DMS114 treated with DMSO at 0.1 percent for 48 hours (cell line): ENCODE data around the gene RPE.

Source experiments
- DNase-seq: peaks from one replicate; lab custom pipeline; 2025; ENCODE audit not compliant: unreplicated experiment; lab: John Stamatoyannopoulos, UW

Gene RPE

DNA sequence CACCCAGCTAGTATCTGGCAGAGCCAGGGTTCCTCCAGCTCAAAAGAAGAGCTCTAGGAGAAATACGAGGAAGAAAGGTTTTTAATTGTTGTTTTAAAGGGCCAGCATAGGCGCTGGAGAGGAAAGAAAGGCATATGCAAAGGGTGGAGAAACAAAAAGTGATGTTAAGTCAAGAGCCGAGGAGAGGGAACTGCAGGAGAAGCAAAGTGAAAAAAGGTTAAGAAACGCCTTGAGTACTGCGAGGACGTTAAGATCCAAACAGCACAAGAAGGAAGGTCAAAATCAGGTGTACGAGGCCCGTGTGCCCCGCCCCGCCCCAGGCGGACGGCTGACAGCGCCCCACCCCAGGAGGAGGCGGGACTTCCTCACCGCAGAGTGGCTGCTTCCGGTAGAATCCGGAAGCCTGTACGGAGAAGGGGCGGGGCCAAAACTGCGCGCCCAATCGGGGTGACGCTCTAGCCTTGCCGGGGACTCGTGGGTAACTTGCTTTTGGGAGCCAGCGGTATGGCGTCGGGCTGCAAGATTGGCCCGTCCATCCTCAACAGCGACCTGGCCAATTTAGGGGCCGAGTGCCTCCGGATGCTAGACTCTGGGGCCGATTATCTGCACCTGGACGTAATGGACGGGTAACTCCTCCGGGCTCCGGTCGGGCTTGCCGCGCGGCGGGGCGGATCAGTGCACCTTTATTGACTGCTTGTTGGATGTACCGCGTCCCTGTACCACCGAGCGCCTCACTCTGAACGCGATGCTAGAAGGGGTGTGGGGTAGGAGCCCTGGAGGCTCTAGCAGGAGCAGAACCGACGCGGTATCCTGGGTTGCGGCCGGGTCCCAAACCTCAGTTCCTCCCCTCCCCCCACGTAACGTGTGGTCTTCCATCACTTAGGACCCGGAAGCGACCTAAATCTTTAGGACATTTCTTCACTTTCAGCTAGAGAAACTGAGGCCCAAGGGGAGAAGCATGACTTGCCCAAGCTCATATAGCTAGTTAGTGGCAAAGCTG is at the start of gene RPE:
RPE (plus strand) TSS at position 481 of the 1,000 bp plus-strand sequence; CDS start at position 505, 24 bp downstream.
- DNase-seq: peak; percentile 90

DNA sequence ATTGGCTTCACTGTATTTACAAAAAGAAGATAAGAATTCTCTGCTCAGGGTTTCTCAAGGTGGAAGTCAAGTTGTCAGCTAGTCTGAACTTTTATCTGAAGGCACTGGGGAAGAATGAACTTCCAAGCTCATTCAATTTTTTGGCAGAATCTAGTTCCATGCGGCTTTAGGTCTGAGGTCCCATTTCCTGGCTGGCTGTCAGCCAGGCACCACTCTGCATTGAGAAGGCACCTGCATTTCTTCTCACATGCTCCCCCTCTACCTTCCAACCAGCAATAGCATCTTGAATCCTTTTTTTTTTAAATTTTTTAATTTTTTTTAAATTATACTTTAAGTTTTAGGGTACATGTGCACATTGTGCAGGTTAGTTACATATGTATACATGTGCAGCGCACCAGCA is 46.2 kb upstream of the RPE start:
- DNase-seq: no peak

DNA sequence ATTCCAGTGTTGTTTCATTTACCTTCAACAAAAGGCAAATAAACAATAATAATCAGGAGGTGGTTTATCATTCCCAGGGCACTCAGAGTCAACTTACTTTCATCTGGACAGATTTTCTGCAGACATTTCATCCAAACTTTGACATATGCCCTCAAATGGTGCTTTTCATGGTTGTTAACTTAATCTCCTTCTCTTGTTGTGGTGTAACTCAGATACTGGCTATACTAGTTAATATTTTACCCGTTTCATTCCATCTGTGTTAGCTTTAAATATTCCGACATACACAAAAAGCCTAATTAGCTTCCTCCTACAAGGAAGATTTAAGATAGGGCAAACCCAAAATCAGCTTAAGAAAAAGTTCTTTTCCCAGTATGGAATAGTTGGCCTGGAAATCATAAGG is 44.4 kb upstream of the RPE start:
- DNase-seq: no peak

DNA sequence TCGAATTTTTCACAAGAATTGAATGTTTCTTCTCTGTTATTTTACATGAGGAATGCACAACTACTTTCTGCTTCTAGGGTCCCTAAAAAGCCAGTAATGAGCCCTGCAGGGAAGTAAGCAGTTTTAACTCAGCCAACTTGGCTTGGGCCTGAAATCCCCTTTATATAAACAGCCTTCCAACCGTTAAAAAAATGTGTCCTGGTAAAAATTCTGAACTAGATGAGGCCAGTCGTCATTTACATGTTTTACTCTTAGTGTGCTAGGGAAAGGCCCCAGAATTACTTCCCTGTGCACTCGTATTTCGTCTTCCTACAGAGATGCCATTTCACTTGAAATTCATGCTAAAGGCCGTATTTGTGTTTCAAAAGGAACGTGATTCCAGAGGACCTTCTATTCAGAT is 42.4 kb upstream of the RPE start:
- no peak for DNase-seq

DNA sequence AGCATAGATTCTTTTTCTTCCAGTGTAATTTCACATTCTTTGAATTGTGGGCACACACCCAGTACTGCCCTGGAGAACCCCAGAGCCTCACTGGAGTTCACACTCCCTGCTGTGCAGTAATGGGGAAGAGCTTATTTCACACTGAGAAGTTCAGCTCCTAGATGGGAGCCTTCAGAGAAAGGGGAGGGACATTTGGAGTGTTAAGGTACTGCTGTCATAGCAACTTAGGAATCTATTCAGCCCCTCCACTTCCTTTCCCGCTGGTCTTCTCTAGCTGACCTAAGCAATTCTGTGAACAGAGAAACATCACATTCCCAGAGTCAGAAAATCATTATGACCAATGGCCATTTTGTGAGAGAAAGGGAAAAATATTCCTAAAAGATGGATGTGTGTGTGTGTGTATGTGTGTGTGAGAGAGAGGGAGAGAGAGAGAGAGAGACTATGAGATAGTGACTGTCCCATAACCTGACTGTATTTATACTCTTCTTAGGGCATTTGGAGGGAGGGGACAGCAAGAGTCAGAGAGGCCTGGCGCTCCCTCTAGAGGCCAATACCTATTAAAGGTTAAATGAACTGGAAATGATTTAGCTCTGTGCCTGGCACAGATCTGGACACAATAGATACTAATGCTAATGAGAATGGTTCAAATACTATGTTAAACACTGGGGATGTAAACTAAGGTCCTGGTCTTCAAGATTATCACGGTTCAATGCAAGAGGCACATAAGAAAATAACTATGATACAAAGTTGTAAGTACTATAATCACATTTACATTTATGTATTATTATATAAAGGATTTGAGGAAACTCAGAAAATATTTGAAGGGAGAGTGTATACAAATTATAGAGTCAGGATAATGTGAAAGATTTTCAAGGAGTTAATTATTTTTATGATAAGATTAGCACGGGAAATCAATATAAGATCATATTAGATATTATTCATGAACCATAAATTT is 41.5 kb upstream of the RPE start:
- peak; percentile 23 for DNase-seq

DNA sequence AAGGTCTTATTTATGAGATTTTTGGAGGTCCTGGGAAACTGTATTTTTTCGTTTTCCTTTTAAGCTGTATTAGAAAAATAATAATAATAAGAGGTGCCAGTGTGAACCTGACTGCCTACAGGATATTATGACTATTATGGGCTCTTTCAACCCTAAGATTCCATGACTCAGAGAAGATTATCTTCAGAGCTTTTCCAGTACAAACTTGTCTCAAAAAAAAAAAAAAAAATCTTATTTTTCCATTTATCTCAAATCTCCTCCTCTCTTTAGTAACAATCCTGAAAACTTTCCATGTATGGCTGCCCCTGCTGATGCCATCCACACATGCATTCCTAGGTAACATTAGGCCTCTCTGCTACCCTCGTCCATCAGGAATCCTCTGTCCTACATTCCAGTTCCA is 36.7 kb upstream of the RPE start:
- DNase-seq: no peak

DNA sequence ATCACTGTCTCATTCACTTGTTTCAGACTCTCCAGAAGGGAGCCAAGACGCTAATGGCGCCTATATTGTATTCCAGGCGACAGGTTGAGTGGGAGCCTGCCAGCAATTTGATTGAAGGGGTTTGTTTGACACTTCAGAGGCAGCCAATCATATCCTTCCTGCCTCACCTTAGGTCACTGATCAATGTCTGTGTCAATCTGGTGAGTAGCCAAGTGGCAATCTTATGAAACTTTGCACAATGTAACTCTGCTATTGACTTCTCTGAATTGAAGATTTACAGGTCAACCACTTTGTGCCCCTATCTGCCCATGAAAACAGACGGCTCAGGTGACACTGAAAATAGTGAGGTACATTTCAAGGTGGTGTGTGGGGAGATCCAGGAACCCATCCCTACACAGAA is 32.7 kb upstream of the RPE start:
- no peak for DNase-seq

DNA sequence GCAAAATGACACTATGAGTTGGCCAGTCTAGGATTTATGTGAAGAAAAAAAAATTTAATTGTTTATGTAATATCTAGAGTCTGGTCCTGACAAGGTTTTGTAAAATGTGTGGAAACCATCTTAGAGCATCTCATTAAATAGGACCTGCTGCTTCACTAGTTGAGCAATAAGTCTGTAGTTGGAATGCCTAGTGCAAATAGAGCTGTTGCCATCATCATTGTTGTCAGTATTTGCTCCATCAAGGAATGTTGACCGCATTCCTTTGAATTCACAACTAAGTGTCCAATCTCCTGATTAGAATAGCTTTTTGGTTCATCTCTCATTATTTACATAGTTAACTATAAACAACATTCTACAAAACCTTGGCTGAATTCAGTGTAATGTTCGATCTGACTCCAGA is 32.2 kb upstream of the RPE start:
- DNase-seq: no peak

DNA sequence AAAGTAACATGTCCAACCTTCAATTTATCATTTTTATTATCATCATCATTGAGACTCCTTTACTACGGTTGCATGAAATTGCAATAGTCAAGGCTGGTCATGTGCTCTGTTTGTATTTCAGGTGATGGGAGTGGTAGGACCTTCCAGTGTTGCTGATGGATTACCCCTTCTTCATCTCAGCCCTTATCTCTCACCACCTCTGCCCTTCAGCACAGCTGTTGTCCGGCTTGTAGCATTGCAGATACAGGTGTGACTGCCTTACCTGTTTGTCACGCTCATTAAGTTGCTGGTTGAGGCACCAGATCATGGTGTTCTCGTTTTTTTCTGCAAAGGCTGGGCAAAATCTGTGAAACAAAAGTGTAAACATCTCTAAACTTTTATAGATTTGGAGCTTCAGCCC is 31.7 kb upstream of the RPE start:
- no peak for DNase-seq

DNA sequence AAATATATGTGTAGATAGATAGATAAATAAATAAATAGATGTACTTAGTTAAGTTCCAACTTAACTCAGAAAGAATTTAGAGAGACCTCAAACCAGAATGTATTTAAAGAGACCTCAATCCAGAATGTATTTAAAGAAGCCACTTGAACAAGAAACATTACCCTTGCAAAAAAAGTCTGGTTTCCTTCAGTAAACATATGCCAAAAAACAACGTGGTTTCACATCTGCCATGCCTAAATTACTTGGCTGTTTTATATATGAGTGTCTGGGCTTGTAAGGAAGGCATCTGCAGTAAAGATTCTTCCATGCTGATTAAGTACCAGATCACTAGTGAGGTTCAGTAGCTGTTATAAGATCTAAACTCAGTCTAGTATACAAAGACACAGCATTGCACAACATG is 29.1 kb upstream of the RPE start:
- no peak for DNase-seq

DNA sequence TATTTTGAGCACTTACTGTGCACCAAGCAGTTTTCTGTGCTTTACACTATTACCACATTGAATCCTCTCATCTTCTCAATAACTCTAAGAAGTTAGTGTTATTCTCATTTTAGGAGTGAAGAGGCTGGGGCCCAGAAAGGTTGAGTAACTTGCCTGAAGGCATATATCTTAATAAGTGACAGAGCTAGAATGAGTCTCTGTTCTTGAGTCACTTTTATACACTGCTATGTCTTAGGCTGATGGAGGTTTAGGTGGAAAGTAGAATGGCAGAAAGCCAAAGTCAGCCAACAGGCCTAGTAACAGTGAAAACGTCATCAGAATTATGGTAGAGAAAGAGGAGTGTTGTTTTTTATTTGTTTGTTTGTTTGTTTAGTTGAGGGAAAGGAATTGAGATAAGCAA is 27.9 kb upstream of the RPE start:
- DNase-seq: no peak

DNA sequence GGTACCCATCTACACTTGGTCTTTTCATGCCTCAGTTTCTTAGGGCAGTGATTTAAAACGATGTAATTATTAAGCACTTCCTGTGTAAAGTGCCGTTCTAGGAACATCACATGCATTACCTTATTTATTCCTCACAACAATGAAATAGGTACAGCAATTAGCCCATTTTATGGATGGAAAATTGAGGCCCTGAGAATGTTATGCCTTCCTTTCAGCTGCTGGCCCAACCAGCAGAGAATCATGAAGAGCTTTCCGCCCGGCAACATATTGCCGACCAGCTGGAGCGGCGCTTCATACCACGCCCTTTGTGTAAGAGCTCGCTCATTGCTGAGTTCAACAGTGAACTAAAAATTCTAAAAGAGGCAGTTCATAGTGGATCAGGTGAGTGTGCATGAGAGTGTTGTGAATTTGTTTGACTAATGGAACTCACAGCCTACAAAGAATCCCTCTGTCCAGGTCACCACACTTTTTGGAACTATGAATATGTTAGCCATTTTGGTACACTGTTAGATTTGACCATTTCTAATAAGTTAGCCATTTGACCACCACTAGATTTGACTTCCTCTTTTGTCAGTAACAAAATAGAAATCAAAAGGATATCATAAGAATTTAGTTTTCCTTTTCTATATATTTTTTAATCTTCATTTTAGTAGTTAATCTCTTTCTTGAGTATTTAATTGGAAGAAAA is 25.6 kb upstream of the RPE start:
- DNase-seq: no peak

DNA sequence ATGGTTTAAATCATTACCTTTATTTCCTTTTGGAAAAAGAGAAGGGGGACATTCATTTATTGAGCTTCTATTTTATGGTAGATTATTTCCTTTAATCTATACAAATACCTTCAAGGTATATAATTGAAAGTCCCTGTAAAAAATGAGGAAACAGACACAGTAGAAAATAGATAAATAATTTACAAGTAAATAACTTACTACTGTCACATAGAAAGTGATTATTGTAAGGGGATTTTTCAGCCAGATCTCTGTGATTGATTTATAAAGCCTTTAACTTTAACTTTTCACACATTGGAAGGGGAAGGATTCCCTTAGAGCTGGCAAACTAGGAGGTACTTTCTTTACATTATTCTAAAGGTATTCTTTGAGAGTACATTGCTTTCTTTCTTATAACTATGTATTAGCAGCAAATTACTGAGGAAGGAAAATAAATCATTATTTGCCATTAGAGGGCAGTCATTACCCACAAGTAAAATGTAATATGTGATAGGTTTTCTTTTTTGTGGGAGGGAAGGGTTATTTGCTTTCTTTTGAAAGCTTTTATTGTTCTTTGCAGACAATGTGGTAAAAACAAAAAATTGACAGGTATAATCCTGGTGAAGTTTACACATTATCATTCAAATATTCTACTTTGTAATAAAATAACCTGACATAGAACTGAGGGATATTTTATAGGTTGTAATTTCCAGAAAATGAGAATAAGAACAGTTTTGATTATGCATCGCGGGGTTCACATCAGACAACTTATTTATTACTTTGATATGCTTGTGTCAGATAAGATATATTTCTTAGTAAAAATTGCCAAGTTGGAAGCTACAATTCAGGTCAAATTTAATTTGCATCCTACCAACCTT is 24.8 kb upstream of the RPE start:
- DNase-seq: peak; percentile 32

DNA sequence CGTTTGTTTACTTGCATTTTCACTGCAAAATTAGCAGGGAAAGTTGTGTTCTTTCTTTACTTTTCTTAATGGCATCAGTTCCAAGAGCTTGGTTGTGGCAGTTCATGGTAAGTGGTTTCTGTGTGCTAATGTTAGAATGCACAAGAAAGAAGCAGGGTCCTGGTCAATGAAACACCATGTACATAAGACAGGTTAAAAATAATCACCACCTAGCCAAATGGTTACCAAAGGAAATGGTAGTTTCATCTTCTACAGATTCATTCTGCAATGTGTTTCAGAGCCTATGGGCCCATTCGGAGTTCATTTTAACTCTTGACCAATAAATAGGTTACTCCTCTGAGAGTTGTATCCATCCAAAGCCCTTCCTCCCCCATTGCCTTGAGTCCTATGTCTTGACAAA is 18.1 kb upstream of the RPE start:
- no peak for DNase-seq

DNA sequence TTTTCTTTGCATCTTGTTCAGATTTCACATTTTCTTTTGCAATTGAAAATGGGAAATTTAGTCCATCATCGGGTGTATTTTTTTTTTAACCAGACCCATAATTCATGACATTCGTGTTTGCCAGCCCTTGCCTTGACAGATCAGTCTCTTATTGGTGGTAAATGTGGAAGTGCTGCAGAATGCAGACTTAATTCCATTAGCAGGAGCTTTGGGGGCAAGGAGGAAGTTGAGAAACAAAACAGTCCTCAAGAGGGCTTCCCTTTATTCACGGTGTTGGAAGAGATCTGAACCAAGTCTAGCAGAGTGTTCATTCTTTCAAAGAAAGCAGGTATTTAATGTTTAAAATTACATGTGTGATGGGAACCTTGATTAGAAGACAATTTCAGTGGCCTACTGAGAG is 16.6 kb upstream of the RPE start:
- no peak for DNase-seq

DNA sequence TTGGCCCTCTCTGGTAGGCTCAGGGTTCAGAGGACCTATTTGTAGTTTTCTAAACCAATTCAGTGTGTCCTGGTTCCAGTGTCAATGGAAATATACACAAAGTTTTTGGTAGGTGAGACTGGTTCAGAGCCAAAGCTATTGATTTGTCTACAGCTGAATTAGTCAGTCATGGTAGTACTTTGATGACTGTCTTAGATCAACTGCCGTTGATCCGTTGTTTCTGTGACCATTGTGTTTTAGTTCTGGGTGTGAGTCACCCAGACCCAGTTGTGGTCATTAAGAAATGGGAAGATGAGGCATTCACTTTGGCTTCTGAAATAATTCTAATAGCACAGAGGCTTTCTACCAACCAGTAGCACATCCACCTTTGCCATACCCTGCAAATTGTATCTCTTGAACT is 16.0 kb upstream of the RPE start:
- no peak for DNase-seq

DNA sequence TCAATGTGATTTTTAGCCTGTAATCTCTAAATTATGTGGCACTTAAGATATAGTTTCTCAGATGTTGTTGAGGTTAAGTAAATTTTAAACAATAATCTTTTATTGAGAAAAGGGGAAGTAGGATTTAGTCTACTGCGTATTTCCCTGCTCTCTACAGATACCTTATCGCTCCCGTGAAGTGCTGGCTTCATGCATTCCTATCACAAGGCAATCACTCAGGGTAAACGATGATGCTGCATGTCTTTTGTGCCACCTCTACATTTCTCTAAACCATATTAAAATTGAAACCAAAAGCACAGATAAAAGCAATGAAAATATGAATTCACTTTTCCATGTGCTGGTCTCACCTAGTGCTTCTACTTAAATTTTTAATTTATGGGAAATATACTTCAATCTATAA is 14.4 kb upstream of the RPE start:
- DNase-seq: no peak

DNA sequence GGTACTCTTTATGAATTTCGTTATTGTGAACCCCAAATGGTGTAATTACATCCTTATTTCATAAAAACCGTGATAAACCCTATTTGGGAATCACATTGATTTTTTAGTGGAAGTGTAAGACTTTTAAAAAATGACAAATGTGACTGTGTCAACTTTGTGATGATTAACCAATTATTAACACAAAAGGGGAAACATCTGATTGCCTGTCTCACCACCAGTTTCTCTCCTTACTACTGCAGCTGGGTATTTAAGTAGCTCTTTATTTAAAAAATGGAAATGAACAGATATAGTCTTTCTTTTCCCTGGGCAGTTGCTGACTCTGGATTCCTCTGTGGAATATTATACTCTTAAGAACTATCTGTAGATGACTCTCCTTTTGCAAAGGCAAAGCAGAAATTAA is 11.6 kb upstream of the RPE start:
- no peak for DNase-seq

DNA sequence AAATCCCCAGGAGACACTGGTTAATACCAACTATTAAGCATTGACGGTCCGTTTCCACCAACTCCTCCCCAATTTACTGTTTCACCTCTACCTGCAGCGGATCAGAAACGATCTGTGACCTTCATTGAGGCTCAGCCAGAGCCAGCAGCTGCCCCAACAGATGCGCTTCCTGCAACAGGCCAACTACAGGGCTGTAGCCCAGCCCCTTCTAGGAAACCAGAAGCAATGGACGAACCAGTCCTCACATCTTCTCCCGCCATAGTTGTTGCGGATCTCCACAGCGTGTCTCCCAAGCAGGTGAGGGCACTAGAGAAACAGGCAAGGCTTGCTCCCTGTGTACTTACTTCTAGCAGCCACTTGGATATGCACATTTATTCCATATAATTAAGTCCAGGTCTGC is 8.5 kb upstream of the RPE start:
- DNase-seq: no peak

DNA sequence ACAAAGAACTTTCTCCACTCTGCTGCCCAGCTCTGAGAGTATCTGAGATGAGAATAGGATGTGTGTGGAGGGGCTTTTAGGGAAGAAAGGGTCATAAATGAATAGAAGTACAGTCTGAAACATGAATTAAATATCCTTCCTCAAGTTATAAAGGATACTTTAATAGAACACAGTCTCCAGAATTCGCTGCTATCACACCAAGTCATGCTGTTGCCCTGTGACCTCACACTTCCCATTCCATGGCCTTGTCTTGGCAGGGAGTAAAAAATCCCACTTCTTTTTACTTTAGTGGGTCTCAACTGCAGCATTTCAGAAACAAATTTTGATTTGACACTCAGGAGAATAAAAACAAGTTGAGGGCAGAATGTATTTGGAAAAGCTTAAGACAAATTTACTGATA is 3.8 kb upstream of the RPE start:
- DNase-seq: no peak
